Epidermal melanocyte (primary cell): ENCODE measurements around the gene CDC25B.
A peak's percentile ranks its signal among the peaks of the same experiment; 100 is the strongest.

Experiments used
- DNase-seq: peaks from one replicate; pipeline ENCODE4 v3.0.0; 2011; ENCODE audit warnings: low spot score; ENCODE audit not compliant: insufficient read length

Gene CDC25B

GRCh38 chr20:3763671-3764601, 32.2 kb upstream of the CDC25B start:
- DNase-seq = no peak

- DNase-seq = no peak
Observed at GRCh38 chr20:3764659-3765058, 31.5 kb upstream of the CDC25B start.

- DNase-seq = no peak
Observed at GRCh38 chr20:3765171-3765882, 30.8 kb upstream of the CDC25B start.

GRCh38 chr20:3766422-3767109, 29.5 kb upstream of the CDC25B start:
- peak; percentile 5 for DNase-seq

GRCh38 chr20:3767110-3767426, 29.0 kb upstream of the CDC25B start:
- peak; percentile 3 for DNase-seq

- DNase-seq = peak; percentile 96
Observed at GRCh38 chr20:3767427-3768341, 28.4 kb upstream of the CDC25B start, which contains the start of gene ADISSP. TSS of gene ADISSP (minus strand) at chr20:3767753. CDS start at chr20:3760100, 7,653 bp downstream.

- DNase-seq = peak; percentile 61
Observed at GRCh38 chr20:3768342-3769130, 27.6 kb upstream of the CDC25B start.

GRCh38 chr20:3771552-3772058, 24.5 kb upstream of the CDC25B start:
- DNase-seq = peak; percentile 7

GRCh38 chr20:3775457-3776108, 20.5 kb upstream of the CDC25B start:
- DNase-seq = peak; percentile 4

GRCh38 chr20:3777381-3777715, 18.8 kb upstream of the CDC25B start:
- DNase-seq = peak; percentile 15

- peak; percentile 82 for DNase-seq
Observed at GRCh38 chr20:3777716-3778629, 18.1 kb upstream of the CDC25B start.

- no peak for DNase-seq
Observed at GRCh38 chr20:3778976-3779375, 17.1 kb upstream of the CDC25B start.

- peak; percentile 100 for DNase-seq
Observed at GRCh38 chr20:3781153-3781910, 14.8 kb upstream of the CDC25B start, which contains the start of gene SPEF1. TSS of gene SPEF1 (minus strand) at chr20:3781448. CDS start at chr20:3781287, 161 bp downstream.

- no peak for DNase-seq
Observed at GRCh38 chr20:3782597-3782996, 13.5 kb upstream of the CDC25B start.

GRCh38 chr20:3783068-3783489, 13.0 kb upstream of the CDC25B start:
- no peak for DNase-seq

- no peak for DNase-seq
Observed at GRCh38 chr20:3783511-3784195, 12.5 kb upstream of the CDC25B start.
